Measurements from ENCODE around the gene CFAP73. TPM values are rescaled to one million over a fixed set of nuclear protein-coding genes. Genes with fewer than 3 reads are reported as not detected.
"Not testable (repeated sequence)": the region's sequence is repeated elsewhere in the genome, so short reads cannot be mapped to it uniquely, and the experiment has no call there.

Gene CFAP73
- total RNA-seq, 2 experiments from 2014 or later = 0.37 to 0.42 TPM

- CTCF ChIA-PET = interaction anchor here (0.6 to 1.8 kb wide), 3 partner anchors 11 to 296 kb away, joined by 3 to 5 read pairs (median 4); no protein-coding TSS in a partner anchor
- peaks cover 19% of the 10 kb centered on the region for H3K4me1 Mint-ChIP-seq
- no peaks in the 10 kb centered on the region for H3K27me3 Mint-ChIP-seq
- no peak overlapping the region for H3K4me3 Mint-ChIP-seq
- POLR2A ChIA-PET = no interaction called here
- no peaks in the 10 kb centered on the region for H3K9me3 Mint-ChIP-seq
- no peak for DNase-seq
- peaks cover 8% of the 10 kb centered on the region for H3K36me3 Mint-ChIP-seq (ENCODE audit: low read depth)
- H3K27ac Mint-ChIP-seq = no peak overlapping the region
Observed at GRCh38 chr12:113196582-113196981, 47.1 kb downstream of the CFAP73 start.

GRCh38 chr12:113196990-113197389 lies 47.5 kb downstream of the CFAP73 start:
- peak; percentile 74 for DNase-seq
- Mint-ChIP-seq H3K27me3 (no peaks in the 10 kb centered on the region), H3K9me3 (no peaks in the 10 kb centered on the region), H3K36me3 (ENCODE audit: low read depth) (peaks cover 5% of the 10 kb centered on the region), H3K4me1 (peaks cover 19% of the 10 kb centered on the region), H3K27ac (no peak overlapping the region), H3K4me3 (no peak overlapping the region)
- ChIA-PET POLR2A (no interaction called here), CTCF (interaction anchor here (0.6 to 1.8 kb wide), 8 partner anchors 11 to 297 kb away, joined by 3 to 5 read pairs (median 4); partner anchors contain the start of gene TPCN1)

DNA sequence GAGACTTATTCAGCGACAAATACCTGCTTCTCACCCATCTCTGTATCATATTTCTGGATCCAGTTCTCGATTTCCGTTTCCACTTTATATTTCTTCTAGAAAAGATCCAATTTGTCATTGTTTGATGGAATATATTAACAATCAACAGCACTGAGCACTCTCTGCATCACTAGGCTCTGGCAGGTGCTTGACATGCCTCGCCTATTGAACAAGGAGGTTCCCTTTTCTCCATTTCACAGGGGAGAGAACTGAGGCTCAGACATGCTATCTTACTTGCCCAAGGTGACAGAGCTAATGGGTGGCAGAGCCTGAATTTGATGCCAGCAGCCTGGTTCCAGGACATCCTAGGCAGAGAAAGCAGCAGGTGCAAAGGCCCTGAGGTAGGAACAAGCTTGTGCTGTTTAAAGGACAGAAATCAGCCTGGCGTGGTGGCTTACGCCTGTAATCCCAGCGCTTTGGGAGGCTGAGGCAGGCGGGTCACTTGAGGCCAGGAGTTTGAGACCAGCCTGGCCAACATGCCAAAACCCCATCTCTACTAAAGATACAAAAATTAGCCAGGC lies 48.1 kb downstream of the CFAP73 start:
- H3K36me3 Mint-ChIP-seq (ENCODE audit: low read depth) = peaks cover 3% of the 10 kb centered on the region
- ChIA-PET POLR2A (interaction anchor here (0.7 kb wide), 1 partner anchor 61 kb away, joined by 3 read pairs; no protein-coding TSS in a partner anchor), CTCF (interaction anchor here (0.6 to 1.8 kb wide), 8 partner anchors 10 to 248 kb away, joined by 3 to 5 read pairs (median 4); partner anchors contain the start of gene TPCN1)
- H3K4me3 Mint-ChIP-seq = no peak overlapping the region
- H3K27ac Mint-ChIP-seq = no peak overlapping the region
- no peaks in the 10 kb centered on the region for H3K27me3 Mint-ChIP-seq
- peaks cover 17% of the 10 kb centered on the region for H3K4me1 Mint-ChIP-seq
- no peaks in the 10 kb centered on the region for H3K9me3 Mint-ChIP-seq
- DNase-seq = no peak

DNA sequence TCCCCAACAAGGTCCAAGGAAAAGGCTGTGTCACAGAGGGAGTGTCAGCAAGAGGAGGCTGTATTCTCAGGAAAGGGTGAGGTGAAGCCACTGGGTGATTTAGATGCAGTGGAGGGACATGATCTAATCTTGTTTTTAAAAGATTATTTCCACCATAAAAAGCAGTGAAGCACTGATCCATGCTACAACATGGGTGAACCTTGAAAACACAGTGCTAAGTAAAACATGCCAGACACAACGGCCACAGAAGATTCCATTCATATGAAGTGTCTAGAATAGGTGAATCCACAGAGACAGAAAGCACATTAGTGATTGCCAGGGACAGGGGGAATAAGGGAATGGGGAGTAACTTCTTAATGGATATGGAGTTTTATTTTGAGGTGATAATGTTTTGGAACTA lies 48.8 kb downstream of the CFAP73 start:
- POLR2A ChIA-PET = interaction anchor here (0.7 kb wide), 1 partner anchor 61 kb away, joined by 3 read pairs; no protein-coding TSS in a partner anchor
- Mint-ChIP-seq H3K27ac (no peak overlapping the region), H3K27me3 (no peaks in the 10 kb centered on the region), H3K36me3 (ENCODE audit: low read depth) (peaks cover 3% of the 10 kb centered on the region), H3K4me3 (no peak overlapping the region), H3K4me1 (peaks cover 17% of the 10 kb centered on the region), H3K9me3 (no peaks in the 10 kb centered on the region)
- CTCF ChIA-PET = interaction anchor here (0.9 to 1.8 kb wide), 2 partner anchors 9 to 14 kb away, joined by 4 read pairs; no protein-coding TSS in a partner anchor
- DNase-seq = no peak

- H3K4me3 Mint-ChIP-seq = no peak overlapping the region
- DNase-seq = no peak
- POLR2A ChIA-PET = no interaction called here
Observed at GRCh38 chr12:113200021-113200797, 50.7 kb downstream of the CFAP73 start.

DNA sequence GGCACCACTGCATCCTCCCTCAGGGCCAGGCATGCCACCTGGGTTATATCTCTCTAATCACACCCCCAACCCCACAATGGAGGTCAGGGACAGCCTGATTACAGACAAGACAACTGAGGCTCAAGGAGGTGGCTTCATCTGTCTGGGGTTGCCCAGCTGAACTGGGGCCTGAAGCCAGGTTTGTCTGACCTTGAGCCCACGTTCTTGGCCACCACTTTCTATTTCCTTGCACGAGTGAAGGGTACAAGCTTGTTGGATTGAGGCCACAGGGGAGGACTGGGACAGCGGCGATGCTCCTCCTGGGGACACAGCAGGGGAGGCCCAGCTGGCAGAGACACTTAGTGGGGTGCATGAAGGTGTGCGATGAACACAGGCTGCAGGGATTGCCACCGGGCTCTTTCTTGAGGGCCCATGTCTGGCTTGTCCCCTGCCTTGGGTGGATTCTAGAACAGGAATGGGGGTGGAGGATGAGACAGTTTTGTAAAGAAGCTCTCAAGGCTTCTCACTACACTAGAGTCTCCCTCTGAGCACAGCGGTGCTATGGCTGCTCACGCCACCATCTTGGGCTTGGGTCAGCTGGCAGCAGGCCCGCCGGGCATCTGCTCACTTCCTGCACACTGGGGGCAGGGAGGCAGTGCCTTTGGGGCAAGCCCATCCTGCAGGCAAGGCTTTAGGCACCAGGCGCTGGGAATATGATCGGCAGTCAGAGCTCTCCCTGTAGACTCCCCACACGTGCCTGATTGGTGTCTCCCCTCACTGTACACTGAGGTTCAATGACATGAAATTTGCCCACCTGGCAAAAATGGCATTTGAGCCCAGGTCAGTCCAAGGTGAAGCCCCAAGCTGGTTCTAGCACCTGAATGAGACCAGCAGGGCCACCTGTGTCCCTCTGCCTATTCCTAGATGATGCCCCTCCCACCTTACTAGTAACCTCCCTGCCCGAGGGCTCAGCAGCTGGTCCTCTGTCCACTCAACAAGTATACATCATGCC lies 52.0 kb downstream of the CFAP73 start:
- no peak overlapping the region for H3K27ac Mint-ChIP-seq
- peaks cover 20% of the 10 kb centered on the region for H3K4me1 Mint-ChIP-seq
- peaks cover 4% of the 10 kb centered on the region for H3K9me3 Mint-ChIP-seq
- CTCF ChIA-PET = interaction anchor here (0.6 to 1.6 kb wide), 2 partner anchors 9 to 61 kb away, joined by 4 to 7 read pairs; no protein-coding TSS in a partner anchor
- H3K36me3 Mint-ChIP-seq (ENCODE audit: low read depth) = no peaks in the 10 kb centered on the region
- no peak for DNase-seq
- POLR2A ChIA-PET = no interaction called here
- no peaks in the 10 kb centered on the region for H3K27me3 Mint-ChIP-seq
- no peak overlapping the region for H3K4me3 Mint-ChIP-seq

More at GRCh38 chr12:113200021-113200797, 50.7 kb downstream of the CFAP73 start:
- Mint-ChIP-seq H3K27me3 (no peaks in the 10 kb centered on the region), H3K4me1 (peaks cover 16% of the 10 kb centered on the region), H3K27ac (no peak overlapping the region), H3K36me3 (ENCODE audit: low read depth) (no peaks in the 10 kb centered on the region), H3K9me3 (no peaks in the 10 kb centered on the region)
- CTCF ChIA-PET = interaction anchor here (1.5 to 1.6 kb wide), 2 partner anchors 10 to 47 kb away, joined by 4 to 7 read pairs; no protein-coding TSS in a partner anchor

GRCh38 chr12:113202300-113203075 lies 53.0 kb downstream of the CFAP73 start:
- ChIA-PET CTCF (interaction anchor here (1.2 to 1.8 kb wide), 3 partner anchors 16 to 166 kb away, joined by 3 to 6 read pairs (median 4); no protein-coding TSS in a partner anchor), POLR2A (no interaction called here)
- Mint-ChIP-seq H3K27me3 (no peaks in the 10 kb centered on the region), H3K9me3 (peaks cover 5% of the 10 kb centered on the region), H3K4me1 (peaks cover 23% of the 10 kb centered on the region), H3K36me3 (ENCODE audit: low read depth) (no peaks in the 10 kb centered on the region), H3K27ac (no peak overlapping the region), H3K4me3 (no peak overlapping the region)
- no peak for DNase-seq

DNA sequence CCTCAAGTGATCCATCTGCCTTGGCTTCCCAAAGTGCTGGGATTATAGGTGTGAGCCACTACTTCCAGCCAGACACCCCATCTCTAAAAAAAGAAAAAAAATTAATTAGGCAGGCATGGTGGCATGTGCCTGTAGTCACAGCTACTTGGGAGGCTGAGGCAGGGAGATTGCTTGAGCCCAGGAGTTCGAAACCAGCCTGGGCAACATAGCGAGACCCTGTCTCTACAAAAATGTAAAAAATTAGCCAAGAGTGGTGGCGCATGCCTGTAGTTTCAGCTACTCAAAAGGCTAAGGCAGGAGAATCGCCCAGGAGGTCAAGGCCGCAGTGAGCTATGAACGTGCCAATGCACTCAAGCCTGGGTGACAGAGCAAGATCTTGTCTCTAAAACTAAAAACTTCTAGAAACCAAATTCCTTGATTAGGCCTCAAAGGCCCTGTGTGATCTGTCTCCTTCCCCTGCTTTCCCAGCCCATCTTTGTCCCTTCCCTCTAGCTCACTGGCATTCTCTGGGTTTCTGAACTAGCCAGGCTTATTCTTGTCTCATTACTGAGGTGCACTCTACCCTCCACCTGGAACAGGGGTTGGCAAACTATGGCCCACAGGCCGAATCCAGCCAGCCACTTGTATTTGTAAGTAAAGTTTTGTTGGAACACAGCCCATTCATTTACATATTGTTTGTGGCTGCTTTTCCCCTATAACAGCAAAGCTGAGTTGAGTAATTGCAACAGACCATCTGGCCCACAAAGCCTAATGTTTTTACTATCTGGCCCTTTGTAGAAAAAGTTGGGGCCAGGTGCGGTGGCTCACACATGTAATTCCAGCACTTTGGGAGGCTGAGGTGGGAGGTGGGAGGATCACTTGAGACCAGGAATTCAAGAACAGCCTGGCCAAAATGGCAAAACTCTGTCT lies 54.6 kb downstream of the CFAP73 start:
- H3K4me1 Mint-ChIP-seq = peaks cover 35% of the 10 kb centered on the region
- ChIA-PET POLR2A (interaction anchor here (0.6 kb wide), 1 partner anchor 95 kb away, joined by 3 read pairs; no protein-coding TSS in a partner anchor), CTCF (interaction anchor here (0.9 to 1.8 kb wide), 6 partner anchors 9 to 165 kb away, joined by 3 to 6 read pairs (median 4); a partner anchor contains a TSS)
- DNase-seq = no peak
- H3K27ac Mint-ChIP-seq = no peak overlapping the region
- H3K36me3 Mint-ChIP-seq (ENCODE audit: low read depth) = no peaks in the 10 kb centered on the region
- no peak overlapping the region for H3K4me3 Mint-ChIP-seq
- H3K9me3 Mint-ChIP-seq = peaks cover 5% of the 10 kb centered on the region
- H3K27me3 Mint-ChIP-seq = no peaks in the 10 kb centered on the region

DNA sequence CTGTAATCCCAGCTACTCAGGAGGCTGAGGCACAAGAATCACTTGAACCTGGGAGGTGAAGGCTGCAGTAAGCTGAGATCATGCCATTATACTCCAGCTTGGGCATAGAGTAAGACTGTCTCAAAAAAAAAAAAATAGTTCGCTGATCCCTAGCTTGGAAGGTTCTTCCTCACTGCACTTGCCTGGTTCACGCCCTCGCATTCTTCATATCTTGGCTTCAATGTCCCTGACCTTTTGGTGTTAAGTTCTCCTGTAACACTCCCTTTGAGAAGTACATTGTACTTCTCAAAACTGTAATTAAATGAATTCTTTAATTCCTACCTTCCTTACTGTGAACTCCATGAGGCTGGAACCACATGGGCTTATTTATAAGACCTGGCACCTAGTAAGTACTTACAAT lies 55.3 kb downstream of the CFAP73 start:
- Mint-ChIP-seq H3K4me3 (no peak overlapping the region), H3K4me1 (peaks cover 42% of the 10 kb centered on the region), H3K9me3 (peaks cover 5% of the 10 kb centered on the region), H3K27ac (no peak overlapping the region), H3K36me3 (ENCODE audit: low read depth) (no peaks in the 10 kb centered on the region), H3K27me3 (no peaks in the 10 kb centered on the region)
- DNase-seq = no peak
- POLR2A ChIA-PET = no interaction called here
- CTCF ChIA-PET = interaction anchor here (0.9 to 1.4 kb wide), 3 partner anchors 10 to 16 kb away, joined by 3 to 5 read pairs (median 3); a partner anchor contains a TSS

- peaks cover 54% of the 10 kb centered on the region for H3K4me1 Mint-ChIP-seq
- CTCF ChIA-PET = interaction anchor here (5.6 kb wide), 1 partner anchor 16 kb away, joined by 20 read pairs; the partner anchor contains the start of gene TPCN1
- H3K36me3 Mint-ChIP-seq (ENCODE audit: low read depth); H3K9me3 Mint-ChIP-seq; H3K27ac Mint-ChIP-seq; POLR2A ChIA-PET; H3K4me3 Mint-ChIP-seq; H3K27me3 Mint-ChIP-seq; DNase-seq: not testable (repeated sequence)
Observed at GRCh38 chr12:113206802-113207201, 57.3 kb downstream of the CFAP73 start.

- DNase-seq = peak; percentile 38
- no peak overlapping the region for H3K4me3 Mint-ChIP-seq
- H3K9me3 Mint-ChIP-seq = peaks cover 5% of the 10 kb centered on the region
Observed at GRCh38 chr12:113207613-113208040, 58.1 kb downstream of the CFAP73 start.

More at GRCh38 chr12:113207613-113208040, 58.1 kb downstream of the CFAP73 start:
- H3K27me3 Mint-ChIP-seq = no peaks in the 10 kb centered on the region
- ChIA-PET POLR2A (no interaction called here), CTCF (interaction anchor here (0.7 to 5.6 kb wide), 7 partner anchors 10 to 362 kb away, joined by 3 to 20 read pairs (median 4); partner anchors contain the start of gene TPCN1)
- H3K27ac Mint-ChIP-seq = peak overlapping the region; percentile 88
- H3K4me1 Mint-ChIP-seq = peaks cover 55% of the 10 kb centered on the region
- H3K36me3 Mint-ChIP-seq (ENCODE audit: low read depth) = no peaks in the 10 kb centered on the region

Measured in activated CD4-positive, alpha-beta T cell treated with anti-CD3 and anti-CD28 coated beads, Interleukin-2, amount 10 ng/mL, durations not matched to agents 7 days and 5 days (primary cell).